K562 (cell line): ENCODE data around the gene IRAG1. TPM values are rescaled to one million over a fixed set of nuclear protein-coding genes. Genes with fewer than 3 reads are reported as not detected.

Source experiments
- CXXC5 ChIP-seq: fragments of 250-450 bp; sonication (Bioruptor Pico); IDR thresholded peaks from 2 replicates; pipeline ENCODE4 v1.8.0; 2022; ENCODE audit warnings: inconsistent platforms, mild to moderate bottlenecking, moderate library complexity
- JUND ChIP-seq, 2 experiments: IDR thresholded peaks; 2 replicates in 1 of 2; 3 replicates in 1 of 2; pipeline ENCODE4 v1.6.1; 2011; ENCODE audit warnings: borderline replicate concordance in 2 of 2, low read depth in 2 of 2, low read length in 2 of 2, improper control_type of control experiment in 1 of 2, missing biosample characterization in 1 of 2, missing genetic modification characterization in 1 of 2, missing genetic modification reagents in 1 of 2
- L3MBTL2 ChIP-seq: fragments of 450-650 bp; IDR thresholded peaks from 2 replicates; pipeline ENCODE4 v1.6.1; 2016; ENCODE audit warnings: mild to moderate bottlenecking, moderate library complexity
- NFYB ChIP-seq: IDR thresholded peaks from 2 replicates; pipeline ENCODE4 v1.6.1; 2011; ENCODE audit warnings: mild to moderate bottlenecking, moderate library complexity; ENCODE audit not compliant: insufficient read length; ENCODE audit errors: extremely low read depth
- PHF8 ChIP-seq: fragments of 200-600 bp; sonication (generic); IDR thresholded peaks from 2 replicates; pipeline ENCODE4 v1.6.1; 2012; ENCODE audit warnings: mixed run types, mild to moderate bottlenecking, inconsistent platforms, low read length, moderate library complexity, borderline replicate concordance
- REST ChIP-seq, 2 experiments: fragments of 450-650 bp; formaldehyde crosslinking in 1 of 2; IDR thresholded peaks; 2 replicates each; pipeline versions ENCODE4 v1.4.0 to v1.6.1; 2014 to 2020; ENCODE audit warnings: mild to moderate bottlenecking in 2 of 2, borderline replicate concordance in 1 of 2, low read depth in 1 of 2
- ZNF3 ChIP-seq: fragments of 250-450 bp; sonication (Bioruptor Pico); IDR thresholded peaks from 2 replicates; pipeline ENCODE4 v1.5.0; 2021; ENCODE audit warnings: mild to moderate bottlenecking, moderate library complexity
- ZNF584 ChIP-seq: fragments of 200-800 bp; sonication (Bioruptor generic); IDR thresholded peaks from 2 replicates; pipeline ENCODE4 v1.6.1; 2016; ENCODE audit warnings: low read depth, mild to moderate bottlenecking, missing genetic modification characterization, missing compliant biosample characterization
- ZNF764 ChIP-seq: fragments of 250-450 bp; sonication (Bioruptor Pico); IDR thresholded peaks from 2 replicates; pipeline ENCODE4 v1.4.0; 2020; ENCODE audit warnings: low read depth, mild to moderate bottlenecking, moderate library complexity
- polyA plus RNA-seq, 8 experiments: library from polyadenylated mRNA; depleted of rRNA in 4 of 8; stranded (reverse) in 5 of 8; unstranded in 3 of 8; fragments of >200 nt; fragmentation: Nextera tagmentation in 2 of 8; fragmentation: Illumina TruSeq in 1 of 8; extraction: Ambion mirVana in 2 of 8; extraction: Trizol in 1 of 8; gene quantifications; 2 replicates each; pipeline versions ENCODE4 v1.2.1 to v1.2.3, GENCODE V29; 2011 to 2014; ENCODE audit warnings: inconsistent platforms in 1 of 8, missing spikeins in 1 of 8
- total RNA-seq, 7 experiments: library from RNA; depleted of rRNA in 6 of 7; stranded (reverse); fragments of >200 nt in 6 of 7; fragmentation: Illumina TruSeq in 2 of 7; extraction: Trizol in 2 of 7; gene quantifications; 2 replicates each; pipeline versions ENCODE4 v1.2.1 to v1.2.3, GENCODE V29; 2011 to 2021; ENCODE audit warnings: low replicate concordance in 1 of 7
- TF ChIP-seq, protein P1 (sequence below): sonication (generic); formaldehyde crosslinking; IDR thresholded peaks from 2 replicates; pipeline ENCODE4 v1.8.1; 2023; ENCODE audit warnings: mild to moderate bottlenecking, missing genetic modification reagents
- TF ChIP-seq, protein P2 (sequence below): fragments of 250-450 bp; sonication (Bioruptor Pico); IDR thresholded peaks from 2 replicates; pipeline ENCODE4 v1.5.1; 2021; ENCODE audit warnings: mild to moderate bottlenecking

Gene IRAG1
- total and polyA plus RNA-seq, 9 of the 15 experiments (the other 6 are each of a cell fraction or from before 2014, with no cell fraction given) = 0.01 to 0.22 (median 0.09) TPM; not detected in 1

DNA sequence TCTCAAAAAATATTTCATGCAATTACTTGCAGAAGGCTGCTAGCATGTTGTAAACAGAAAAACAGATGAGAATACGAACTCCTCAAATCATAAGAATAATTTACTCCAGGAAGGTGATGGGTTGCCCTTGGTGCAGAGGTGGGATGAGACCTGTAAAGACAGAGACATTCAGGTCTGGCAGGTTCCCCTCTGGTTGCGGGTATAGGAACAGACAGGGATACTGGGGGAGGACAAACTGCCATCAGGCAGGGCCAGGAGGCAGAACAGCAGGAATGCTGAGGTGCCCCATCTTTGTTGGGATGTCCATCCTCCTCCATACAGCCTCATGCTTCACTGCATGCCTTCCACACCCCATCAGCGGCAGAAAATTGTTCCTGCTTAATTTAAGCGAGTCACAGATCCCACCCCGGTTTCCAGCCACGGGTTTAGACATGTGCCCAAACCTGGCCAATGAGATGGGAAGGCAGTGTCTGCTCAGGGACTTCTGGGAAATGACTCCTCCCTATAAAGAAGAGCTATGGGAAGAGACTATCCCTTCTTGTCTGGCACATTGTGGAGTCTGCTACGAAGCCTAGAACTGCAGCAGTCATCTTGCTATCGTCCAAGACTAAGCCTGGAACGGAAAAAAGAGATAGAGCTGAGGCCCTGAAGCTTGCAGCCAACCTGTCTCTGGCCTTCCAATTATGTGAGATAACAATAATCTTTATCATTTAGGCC, 23.1 kb upstream of the IRAG1 start (continued):
- TF ChIP-seq ZNF584 (CRISPR knock-in tag) (peak; percentile 71), ZNF764 (CRISPR knock-in tag) (no peak), L3MBTL2 (peak; percentile 76), PHF8 (peak; percentile 24; the same call in 1 of the 2 replicates), JUND (IDR thresholded peaks at IDR 0.05; ENCODE audit: borderline replicate concordance, low read depth, low read length) (no peak), JUND (tag; IDR thresholded peaks at IDR 0.05; ENCODE audit: borderline replicate concordance, low read depth, low read length) (0 out of 3 replicates have a peak, but pooled peaks have one; percentile 28), CXXC5 (CRISPR knock-in tag) (0 out of 2 replicates have a peak, but pooled peaks have one; percentile 13), ZNF3 (CRISPR knock-in tag) (0 out of 2 replicates have a peak, but pooled peaks have one; percentile 62), NFYB (peak; percentile 79), REST (IDR thresholded peaks at IDR 0.05; ENCODE audit: borderline replicate concordance) (0 out of 2 replicates have a peak, but pooled peaks have one; percentile 10), REST (CRISPR knock-in tag; IDR thresholded peaks at IDR 0.05; ENCODE audit: low read depth) (no peak)
- TF ChIP-seq, protein P1, sequence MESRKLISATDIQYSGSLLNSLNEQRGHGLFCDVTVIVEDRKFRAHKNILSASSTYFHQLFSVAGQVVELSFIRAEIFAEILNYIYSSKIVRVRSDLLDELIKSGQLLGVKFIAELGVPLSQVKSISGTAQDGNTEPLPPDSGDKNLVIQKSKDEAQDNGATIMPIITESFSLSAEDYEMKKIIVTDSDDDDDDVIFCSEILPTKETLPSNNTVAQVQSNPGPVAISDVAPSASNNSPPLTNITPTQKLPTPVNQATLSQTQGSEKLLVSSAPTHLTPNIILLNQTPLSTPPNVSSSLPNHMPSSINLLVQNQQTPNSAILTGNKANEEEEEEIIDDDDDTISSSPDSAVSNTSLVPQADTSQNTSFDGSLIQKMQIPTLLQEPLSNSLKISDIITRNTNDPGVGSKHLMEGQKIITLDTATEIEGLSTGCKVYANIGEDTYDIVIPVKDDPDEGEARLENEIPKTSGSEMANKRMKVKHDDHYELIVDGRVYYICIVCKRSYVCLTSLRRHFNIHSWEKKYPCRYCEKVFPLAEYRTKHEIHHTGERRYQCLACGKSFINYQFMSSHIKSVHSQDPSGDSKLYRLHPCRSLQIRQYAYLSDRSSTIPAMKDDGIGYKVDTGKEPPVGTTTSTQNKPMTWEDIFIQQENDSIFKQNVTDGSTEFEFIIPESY (CRISPR knock-in tag) = peak; percentile 89
- TF ChIP-seq, protein P2, sequence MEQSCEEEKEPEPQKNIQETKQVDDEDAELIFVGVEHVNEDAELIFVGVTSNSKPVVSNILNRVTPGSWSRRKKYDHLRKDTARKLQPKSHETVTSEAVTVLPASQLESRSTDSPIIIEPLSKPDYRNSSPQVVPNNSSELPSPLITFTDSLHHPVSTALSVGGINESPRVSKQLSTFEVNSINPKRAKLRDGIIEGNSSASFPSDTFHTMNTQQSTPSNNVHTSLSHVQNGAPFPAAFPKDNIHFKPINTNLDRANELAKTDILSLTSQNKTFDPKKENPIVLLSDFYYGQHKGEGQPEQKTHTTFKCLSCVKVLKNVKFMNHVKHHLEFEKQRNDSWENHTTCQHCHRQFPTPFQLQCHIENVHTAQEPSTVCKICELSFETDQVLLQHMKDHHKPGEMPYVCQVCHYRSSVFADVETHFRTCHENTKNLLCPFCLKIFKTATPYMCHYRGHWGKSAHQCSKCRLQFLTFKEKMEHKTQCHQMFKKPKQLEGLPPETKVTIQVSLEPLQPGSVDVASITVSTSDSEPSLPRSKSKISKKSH = no peak
- TF ChIP-seq, all 486 proteins: peak for 21
